DND-41 (cell line): Measurements from ENCODE around the gene GPR4.

Experiments
- ATAC-seq: fragments of 200-7000 bp; cut with Tn5 transposase; 3 replicates; pipeline ENCODE4 v1.9.1; 2021; ENCODE audit warnings: low read depth; ENCODE audit not compliant: insufficient read depth
- DNase-seq: peaks from one replicate; pipeline ENCODE4 v3.0.0-alpha.2; 2020
- H2AFZ ChIP-seq: 2 replicates; pipeline ENCODE4 v1.6.0; 2012; ENCODE audit warnings: low read depth, low read length
- H3K27ac ChIP-seq: 2 replicates; pipeline ENCODE4 v1.5.1; 2012; ENCODE audit warnings: low read length, inconsistent platforms
- H3K27me3 ChIP-seq: fragments of 200-600 bp; sonication (generic); 2 replicates; pipeline ENCODE4 v1.6.0; 2012; ENCODE audit warnings: low read length, mild to moderate bottlenecking, inconsistent platforms; ENCODE audit not compliant: insufficient read depth, poor library complexity
- H3K36me3 ChIP-seq: 2 replicates; pipeline ENCODE4 v1.5.1; 2012; ENCODE audit warnings: low read length, inconsistent platforms; ENCODE audit not compliant: insufficient read depth
- H3K4me1 ChIP-seq: 2 replicates; pipeline ENCODE4 v1.5.1; 2012; ENCODE audit warnings: mild to moderate bottlenecking, low read length; ENCODE audit not compliant: insufficient read depth
- H3K4me2 ChIP-seq: 2 replicates; pipeline ENCODE4 v1.6.0; 2012; ENCODE audit warnings: mild to moderate bottlenecking, moderate library complexity, low read length, inconsistent platforms; ENCODE audit not compliant: insufficient read depth
- H3K4me3 ChIP-seq, 2 experiments: fragments of 200-600 bp in 1 of 2; shearing (Covaris generic) in 1 of 2; 2 replicates each; pipeline ENCODE4 v1.5.1; 2012 to 2016; ENCODE audit warnings: inconsistent platforms in 2 of 2, low read length in 2 of 2, mild to moderate bottlenecking in 2 of 2, low read depth in 1 of 2, moderate library complexity in 1 of 2
- H3K79me2 ChIP-seq: 2 replicates; pipeline ENCODE4 v1.6.0; 2012; ENCODE audit warnings: low read length, inconsistent platforms; ENCODE audit not compliant: insufficient read depth
- H3K9ac ChIP-seq: 2 replicates; pipeline ENCODE4 v1.6.0; 2012; ENCODE audit warnings: low read depth, mild to moderate bottlenecking, inconsistent platforms, low read length, moderate library complexity
- H3K9me3 ChIP-seq: 2 replicates; pipeline ENCODE4 v1.5.1; 2012; ENCODE audit warnings: low read length, moderate library complexity, mild to moderate bottlenecking, inconsistent platforms; ENCODE audit not compliant: insufficient read depth, severe bottlenecking
- H4K20me1 ChIP-seq: 2 replicates; pipeline ENCODE4 v1.6.0; 2012; ENCODE audit warnings: low read length; ENCODE audit not compliant: insufficient read depth
- CTCF ChIP-seq: IDR thresholded peaks from 2 replicates; pipeline ENCODE4 v1.5.1; 2012; ENCODE audit warnings: borderline replicate concordance, low read length, moderate library complexity, mild to moderate bottlenecking; ENCODE audit not compliant: poor library complexity, severe bottlenecking; ENCODE audit errors: extremely low read depth
- EZH2 ChIP-seq: IDR thresholded peaks from 3 replicates; pipeline ENCODE4 v1.6.1; 2012; ENCODE audit warnings: borderline replicate concordance, low read depth, mild to moderate bottlenecking, moderate library complexity, low read length, inconsistent platforms; ENCODE audit not compliant: severe bottlenecking

GPR4 gene

GRCh38 chr19:45601524-45602374, at the start of gene GPR4:
TSS of gene GPR4 (minus strand) at chr19:45602212. CDS start at chr19:45591866, 10,346 bp downstream.
- Histone ChIP-seq H3K27ac (no peak within 1 kb of the TSS), H3K4me1 (no peaks in the 10 kb centered on the region), H3K4me2 (no peak within 1 kb of the TSS), H3K79me2 (no peaks in the 10 kb centered on the region), H3K9ac (no peak within 1 kb of the TSS), H3K27me3 (peaks cover 35% of the 10 kb centered on the region), H3K4me3 (no peak within 1 kb of the TSS), H2AFZ (no peak within 1 kb of the TSS), H3K9me3 (no peaks in the 10 kb centered on the region), H3K36me3 (no peaks in the 10 kb centered on the region), H4K20me1 (no peaks in the 10 kb centered on the region; the same call in none of the 2 replicates)
- ATAC-seq = no peak
- TF ChIP-seq CTCF (no peak), EZH2 (no peak)
- DNase-seq = no peak

GRCh38 chr19:45650722-45651121, 48.7 kb upstream of the GPR4 start:
- TF ChIP-seq EZH2 = no peak
- no peak for TF ChIP-seq CTCF
- Histone ChIP-seq H3K4me1 (peaks cover 10% of the 10 kb centered on the region), H3K4me3 (no peak overlapping the region), H3K79me2 (no peaks in the 10 kb centered on the region), H3K9ac (no peak overlapping the region), H3K27me3 (no peaks in the 10 kb centered on the region), H4K20me1 (no peaks in the 10 kb centered on the region), H3K4me2 (no peak overlapping the region), H2AFZ (no peak overlapping the region), H3K27ac (no peak overlapping the region), H3K9me3 (no peaks in the 10 kb centered on the region), H3K36me3 (no peaks in the 10 kb centered on the region)
- DNase-seq (no peak), ATAC-seq (no peak)

DNA sequence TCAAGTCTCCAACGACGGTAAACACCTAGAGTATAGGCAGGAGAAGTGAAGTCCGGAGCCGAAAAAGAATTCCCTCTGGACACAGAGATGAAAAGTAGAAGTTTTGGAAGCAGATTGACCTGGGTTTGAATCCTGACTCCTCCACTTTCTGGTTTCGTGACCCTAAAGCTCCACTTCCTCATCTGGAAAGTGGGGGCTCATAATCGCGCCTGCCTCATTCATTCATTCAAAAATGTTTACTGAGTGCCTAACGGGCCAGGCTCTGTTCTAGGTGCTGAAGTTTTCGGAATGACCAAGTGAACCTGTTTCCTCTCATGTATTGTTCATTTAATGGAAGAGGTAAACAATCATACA, 44.3 kb upstream of the GPR4 start:
- Histone ChIP-seq H3K27me3 (no peaks in the 10 kb centered on the region), H3K36me3 (no peaks in the 10 kb centered on the region), H3K4me2 (peak overlapping the region; percentile 69), H2AFZ (peak overlapping the region; percentile 82), H4K20me1 (0 out of 2 replicates have a peak, but pooled peaks cover 5% of the 10 kb centered on the region), H3K79me2 (no peaks in the 10 kb centered on the region), H3K4me1 (peaks cover 36% of the 10 kb centered on the region), H3K27ac (peak overlapping the region; percentile 36), H3K4me3 (peak overlapping the region in 1 of 2 experiments; percentile 59; a peak in 3 of 4 replicates), H3K9me3 (no peaks in the 10 kb centered on the region), H3K9ac (peak overlapping the region; percentile 46)
- DNase-seq (no peak), ATAC-seq (no peak)
- TF ChIP-seq EZH2 = no peak
- TF ChIP-seq CTCF = no peak
